ENCODE measurements around the gene ERVV-1.
"Not testable (repeated sequence)": the region's sequence is repeated elsewhere in the genome, so short reads cannot be mapped to it uniquely, and the experiment has no call there.

ERVV-1 gene, protein sequence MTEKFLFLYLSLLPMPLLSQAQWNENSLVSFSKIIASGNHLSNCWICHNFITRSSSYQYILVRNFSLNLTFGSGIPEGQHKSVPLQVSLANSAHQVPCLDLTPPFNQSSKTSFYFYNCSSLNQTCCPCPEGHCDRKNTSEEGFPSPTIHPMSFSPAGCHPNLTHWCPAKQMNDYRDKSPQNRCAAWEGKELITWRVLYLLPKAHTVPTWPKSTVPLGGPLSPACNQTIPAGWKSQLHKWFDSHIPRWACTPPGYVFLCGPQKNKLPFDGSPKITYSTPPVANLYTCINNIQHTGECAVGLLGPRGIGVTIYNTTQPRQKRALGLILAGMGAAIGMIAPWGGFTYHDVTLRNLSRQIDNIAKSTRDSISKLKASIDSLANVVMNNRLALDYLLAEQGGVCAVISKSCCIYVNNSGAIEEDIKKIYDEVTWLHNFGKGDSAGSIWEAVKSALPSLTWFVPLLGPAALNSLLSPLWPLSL

DNA sequence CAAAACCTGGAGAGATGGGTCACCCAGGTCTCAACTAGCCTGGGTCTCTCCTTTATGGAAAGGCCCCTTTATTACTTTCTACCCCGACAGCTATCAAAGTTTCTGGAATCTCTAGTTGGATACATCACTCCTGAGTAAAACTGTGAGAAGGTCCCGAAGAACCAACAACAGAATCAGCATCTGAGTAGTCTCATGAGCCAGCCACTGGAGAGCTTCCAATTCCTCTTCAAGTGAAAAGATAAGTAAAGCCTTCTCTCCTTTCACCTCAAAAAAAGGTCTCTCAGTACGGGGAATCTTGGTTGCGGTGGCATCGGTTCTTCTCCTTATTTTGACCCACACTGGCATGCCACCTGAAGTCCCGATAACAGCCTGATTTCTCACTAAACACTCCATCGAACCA, at the start of gene ERVV-1:
TSS of gene ERVV-1 (plus strand) at position 301 of the 400 bp plus-strand sequence. CDS start 170 bp downstream, outside the sequence.
- no peak for DNase-seq
- TF ChIP-seq GATA1 (IDR thresholded peaks at IDR 0.05; ENCODE audit: low read depth, low read length) (no peak), POLR2A (IDR thresholded peaks at IDR 0.05; ENCODE audit: low read length) (no peak)

DNA sequence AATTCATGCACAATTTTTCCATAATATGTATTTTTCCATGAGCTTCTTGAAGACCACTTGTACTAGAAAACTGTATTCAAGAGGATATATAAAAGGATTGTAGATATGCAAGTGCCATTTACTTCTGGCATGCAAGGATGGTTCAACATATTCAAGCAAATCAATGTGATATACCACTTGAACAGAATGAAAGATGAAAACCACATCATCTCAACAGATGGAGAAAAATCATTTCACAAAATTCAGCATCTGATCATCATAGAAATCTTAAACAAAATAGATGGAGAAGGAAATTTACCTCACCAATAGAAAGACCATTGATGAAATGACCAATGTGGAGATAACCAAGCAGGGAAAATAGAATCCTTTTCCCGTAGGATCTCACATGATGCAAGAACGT, 45.9 kb upstream of the ERVV-1 start:
- TF ChIP-seq GATA1 (IDR thresholded peaks at IDR 0.05; ENCODE audit: low read depth, low read length): no peak
- TF ChIP-seq POLR2A (IDR thresholded peaks at IDR 0.05; ENCODE audit: low read length): no peak
- DNase-seq: no peak

DNA sequence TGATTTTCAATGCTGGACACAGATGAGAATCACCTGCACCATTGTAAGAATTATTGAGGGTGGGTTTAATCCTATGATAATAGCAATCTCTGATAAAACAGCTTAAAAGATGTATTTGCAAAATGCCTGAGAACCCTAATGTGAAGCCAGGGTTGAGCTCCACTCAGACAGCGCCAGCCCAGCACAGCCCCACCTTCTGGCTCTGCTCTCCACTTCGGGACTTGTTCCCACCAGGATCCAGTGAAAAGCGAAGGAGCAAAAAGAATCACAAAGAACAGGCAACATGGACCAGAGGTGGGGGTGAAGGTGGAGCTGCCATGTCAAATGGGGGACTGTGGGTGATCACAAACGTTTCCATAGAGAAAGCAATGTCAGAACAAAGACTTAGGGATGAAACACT, 32.4 kb upstream of the ERVV-1 start:
- no peak for DNase-seq
- TF ChIP-seq POLR2A (IDR thresholded peaks at IDR 0.05; ENCODE audit: low read length) (no peak), GATA1 (IDR thresholded peaks at IDR 0.05; ENCODE audit: low read depth, low read length) (no peak)

DNA sequence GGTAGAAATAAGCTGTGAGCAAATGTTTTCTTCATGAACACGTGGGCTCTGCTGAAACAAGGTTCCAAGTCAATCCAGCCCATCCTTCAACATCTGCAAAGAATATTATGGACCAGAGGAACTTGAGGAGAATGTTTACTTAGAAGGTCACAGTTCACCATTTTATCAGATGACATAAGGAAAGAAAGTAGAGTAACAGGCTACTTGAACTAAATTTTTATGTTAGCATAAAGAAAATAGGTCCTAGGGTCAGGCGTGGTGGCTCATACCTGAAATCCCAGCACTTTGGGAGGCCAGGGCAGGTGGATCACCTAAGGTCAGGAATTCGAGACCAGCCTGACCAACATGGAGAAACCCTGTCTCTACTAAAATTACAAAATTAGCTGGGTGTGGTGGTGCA, 30.6 kb upstream of the ERVV-1 start:
- not testable (repeated sequence) for DNase-seq

DNA sequence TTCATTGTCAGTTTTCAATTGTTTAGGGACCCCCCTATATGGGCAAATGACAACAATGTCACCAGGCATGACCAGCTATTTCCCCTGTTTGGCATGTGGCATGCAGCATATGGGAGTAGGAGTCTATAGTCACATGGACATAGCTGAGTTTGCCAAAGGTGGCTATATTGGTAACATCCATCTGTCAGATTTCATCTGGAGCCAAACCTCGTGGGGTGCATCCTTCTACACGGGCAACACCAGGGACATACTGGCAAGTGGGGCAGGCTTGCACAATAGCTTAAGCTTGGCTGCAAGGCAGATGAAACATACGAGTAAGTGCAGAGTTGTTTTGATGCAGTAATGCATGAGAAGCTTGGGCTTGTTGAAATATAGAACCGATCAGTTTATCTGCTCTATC, 26.5 kb upstream of the ERVV-1 start:
- TF ChIP-seq GATA1 (IDR thresholded peaks at IDR 0.05; ENCODE audit: low read depth, low read length) (no peak), POLR2A (IDR thresholded peaks at IDR 0.05; ENCODE audit: low read length) (no peak)
- DNase-seq: no peak

DNA sequence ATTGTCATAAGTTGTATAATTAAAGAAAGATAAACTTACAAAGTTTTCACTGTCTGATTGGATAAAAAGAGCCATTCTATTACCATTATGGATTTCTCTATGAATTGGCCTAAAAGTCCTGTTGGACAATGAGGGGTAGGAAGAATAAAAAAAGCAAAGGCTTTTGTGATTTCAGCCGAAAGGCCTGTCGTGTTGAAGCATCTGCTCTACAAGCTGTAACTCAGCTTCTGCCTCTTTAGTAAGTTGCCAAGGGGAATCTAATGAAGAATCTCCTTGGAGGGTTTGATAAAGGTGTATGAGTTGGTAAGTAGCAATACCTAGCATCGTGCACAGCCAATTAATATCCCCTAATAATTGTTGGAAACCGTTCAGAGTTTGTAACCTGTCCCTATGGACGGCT, 25.2 kb upstream of the ERVV-1 start:
- DNase-seq: no peak

DNA sequence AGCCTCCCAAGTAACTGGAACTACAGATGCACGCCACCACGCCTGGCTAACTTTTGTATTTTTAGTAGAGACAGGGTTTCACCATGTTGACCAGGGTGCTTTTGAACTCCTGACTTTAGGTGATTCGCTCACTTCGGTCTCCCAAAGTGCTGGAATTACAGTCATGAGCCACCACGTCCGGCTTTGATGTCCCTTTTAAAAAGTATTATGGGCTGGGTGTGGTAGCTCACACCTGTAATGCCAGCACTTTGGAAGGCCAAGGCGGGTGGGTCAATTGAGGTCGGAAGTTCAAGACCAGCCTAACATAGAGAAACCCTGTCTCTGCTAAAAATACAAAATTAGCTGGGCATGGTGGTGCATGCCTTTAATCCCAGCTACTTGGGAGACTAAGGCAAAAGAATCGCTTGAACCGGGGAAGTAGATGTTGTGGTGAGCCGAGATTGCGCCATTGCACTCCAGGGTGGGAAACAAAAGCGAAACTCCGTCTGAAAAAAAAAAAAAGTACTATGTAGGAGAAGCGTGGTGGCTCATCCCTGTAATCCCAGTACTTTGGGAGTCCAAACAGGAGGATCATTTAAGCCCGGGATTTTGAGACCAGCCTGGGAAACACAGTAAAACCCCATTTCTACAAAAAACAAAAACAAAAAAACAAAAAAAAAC, 22.8 kb upstream of the ERVV-1 start:
- DNase-seq: no peak
- TF ChIP-seq POLR2A (IDR thresholded peaks at IDR 0.05; ENCODE audit: low read length): no peak
- no peak for TF ChIP-seq GATA1 (IDR thresholded peaks at IDR 0.05; ENCODE audit: low read depth, low read length)

More for the DNA sequence above, 25.2 kb upstream of the ERVV-1 start:
- no peak for TF ChIP-seq GATA1 (IDR thresholded peaks at IDR 0.05; ENCODE audit: low read depth, low read length)
- TF ChIP-seq POLR2A (IDR thresholded peaks at IDR 0.05; ENCODE audit: low read length): no peak

DNA sequence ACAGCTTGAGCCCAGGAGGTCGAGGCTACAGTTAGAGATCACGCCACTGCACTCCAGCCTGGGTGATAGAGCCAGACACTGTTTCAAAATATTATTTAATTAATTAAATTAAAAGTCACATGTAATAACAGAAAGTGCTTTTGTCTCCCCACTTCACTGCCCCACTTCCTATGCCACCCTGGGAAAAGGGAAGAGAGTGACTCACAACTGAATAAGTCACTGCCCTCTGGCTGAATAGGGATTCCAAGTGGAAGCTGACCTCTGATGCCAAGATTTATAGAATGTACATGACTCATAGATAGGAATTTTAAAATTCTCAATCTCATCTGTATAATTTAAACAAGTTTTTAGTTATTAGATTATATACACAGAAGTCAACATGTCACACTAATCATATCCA, 22.2 kb upstream of the ERVV-1 start:
- TF ChIP-seq POLR2A (IDR thresholded peaks at IDR 0.05; ENCODE audit: low read length) (no peak), GATA1 (IDR thresholded peaks at IDR 0.05; ENCODE audit: low read depth, low read length) (no peak)
- DNase-seq: no peak

DNA sequence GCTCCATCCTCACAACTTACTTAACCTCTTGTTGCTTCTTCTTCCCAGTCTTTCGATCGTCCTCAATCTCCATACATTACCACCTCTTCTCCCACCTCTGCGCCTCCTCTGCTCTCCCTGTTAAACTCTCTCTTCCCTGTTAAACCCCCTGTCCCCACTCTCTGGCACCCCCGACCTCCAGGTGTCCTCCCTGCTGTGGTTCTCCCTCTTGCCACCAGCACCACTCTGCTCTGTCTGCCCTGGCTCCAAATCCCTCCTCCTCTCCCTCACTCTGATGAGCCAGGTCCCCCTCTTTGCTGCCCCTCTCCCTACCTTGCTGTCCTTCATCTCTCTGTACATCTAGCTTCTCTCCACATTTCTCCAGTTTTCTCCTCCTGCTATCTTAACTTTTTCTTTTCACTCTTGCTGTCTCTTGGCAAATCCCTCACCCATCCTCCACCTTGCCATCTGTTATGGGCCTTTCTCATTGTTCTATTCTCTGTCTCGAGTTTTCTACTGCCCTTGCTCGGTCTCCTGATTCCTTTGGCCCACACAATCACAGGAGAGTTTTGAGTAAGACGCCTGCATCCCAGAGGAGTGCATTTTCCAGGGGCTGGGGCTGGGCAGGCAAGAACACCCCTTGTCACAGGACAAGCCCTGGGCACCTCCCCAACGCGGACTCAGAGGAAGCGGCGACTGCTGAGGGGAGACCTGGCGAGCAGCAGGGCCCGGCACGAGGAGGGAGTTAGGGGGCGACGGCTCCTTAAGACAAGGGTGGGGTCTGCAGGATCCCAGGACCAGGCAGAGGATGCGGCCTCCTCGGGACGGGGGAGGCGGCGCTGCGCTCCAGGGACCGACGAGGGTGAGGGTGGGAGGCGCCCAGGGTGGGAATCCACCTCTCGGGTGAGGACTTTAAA, 21.4 kb upstream of the ERVV-1 start:
- TF ChIP-seq POLR2A (IDR thresholded peaks at IDR 0.05; ENCODE audit: low read length): no peak
- no peak for TF ChIP-seq GATA1 (IDR thresholded peaks at IDR 0.05; ENCODE audit: low read depth, low read length)
- no peak for DNase-seq

DNA sequence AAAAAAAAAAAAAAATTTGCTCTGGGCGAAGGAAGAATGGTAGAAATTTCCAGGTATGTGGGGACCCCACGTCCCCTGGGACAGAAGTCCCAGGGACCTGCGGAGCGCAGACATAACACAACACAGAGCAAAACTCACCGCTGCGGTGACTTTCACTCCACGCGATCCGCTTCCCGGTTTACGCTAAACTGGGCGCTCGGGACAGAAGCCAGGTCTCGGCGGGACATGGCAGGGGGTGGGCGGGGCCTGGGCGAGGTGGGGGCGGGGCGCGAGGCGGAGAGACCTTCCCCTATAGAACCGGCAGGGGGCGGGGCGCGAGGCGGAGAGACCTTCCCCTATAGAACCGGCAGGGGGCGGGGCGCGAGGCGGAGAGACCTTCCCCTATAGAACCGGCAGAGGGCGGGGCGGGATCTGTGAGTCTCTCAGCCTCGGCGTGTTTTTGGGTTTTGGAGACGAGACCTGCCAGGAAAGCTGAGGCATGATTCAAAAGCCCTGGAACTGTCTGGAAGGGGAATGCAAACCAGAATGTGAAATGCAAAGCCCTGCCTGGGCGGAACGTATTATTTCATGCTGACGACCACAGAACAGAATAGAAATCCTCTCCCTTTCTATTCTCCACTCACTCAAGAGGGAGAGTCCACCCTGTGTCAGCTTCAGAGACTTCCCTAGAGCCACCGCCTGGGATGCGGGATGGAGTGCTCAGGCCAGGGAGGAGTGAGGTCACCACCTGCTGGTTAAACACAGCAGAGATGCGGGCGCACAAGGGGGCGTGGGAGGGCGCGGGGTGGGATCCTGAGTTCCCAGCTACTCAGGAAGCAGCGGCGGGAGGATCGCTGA, 20.2 kb upstream of the ERVV-1 start:
- no peak for TF ChIP-seq GATA1 (IDR thresholded peaks at IDR 0.05; ENCODE audit: low read depth, low read length)
- TF ChIP-seq POLR2A (IDR thresholded peaks at IDR 0.05; ENCODE audit: low read length): no peak
- DNase-seq: peak; percentile 82 to 84

DNA sequence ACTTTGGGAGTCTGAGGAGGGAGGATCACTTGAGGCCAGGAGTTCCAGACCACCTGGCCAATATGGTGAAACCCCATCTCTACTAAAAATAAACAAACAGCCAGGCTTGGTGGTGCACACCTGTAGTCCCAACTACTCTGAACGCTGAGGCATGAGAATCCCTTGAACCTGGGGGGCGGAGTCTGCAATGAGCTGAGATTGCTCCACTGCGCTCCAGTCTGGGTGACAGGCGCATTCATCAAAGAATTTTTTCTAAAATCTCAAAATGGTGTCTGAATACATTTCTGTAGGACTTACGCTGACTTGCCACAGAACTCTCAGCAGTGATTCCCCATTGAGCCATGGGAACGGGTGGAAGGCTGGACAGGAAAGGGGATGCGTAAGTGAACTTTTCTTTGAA, 18.0 kb upstream of the ERVV-1 start:
- no peak for DNase-seq
- no peak for TF ChIP-seq GATA1 (IDR thresholded peaks at IDR 0.05; ENCODE audit: low read depth, low read length)
- no peak for TF ChIP-seq POLR2A (IDR thresholded peaks at IDR 0.05; ENCODE audit: low read length)

DNA sequence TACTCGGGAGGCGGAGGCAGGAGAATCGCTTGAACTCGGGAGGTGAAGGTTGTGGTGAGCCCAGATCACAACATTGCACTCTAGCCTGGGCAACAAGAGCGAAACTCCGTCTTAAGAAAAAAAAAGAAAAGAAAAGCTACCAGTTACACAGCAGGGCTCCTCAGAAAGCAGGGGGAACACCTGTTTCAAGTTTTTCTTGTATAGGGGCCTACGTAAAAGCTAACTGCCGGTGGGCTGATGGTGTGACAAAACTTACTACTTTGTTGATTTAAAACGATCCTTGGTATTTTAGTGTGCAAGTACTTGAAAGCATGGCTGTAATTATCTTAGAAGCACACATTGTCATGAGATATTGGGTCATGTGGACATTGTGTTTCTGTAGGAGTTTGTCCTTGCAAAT, 15.7 kb upstream of the ERVV-1 start:
- DNase-seq: no peak
- TF ChIP-seq GATA1 (IDR thresholded peaks at IDR 0.05; ENCODE audit: low read depth, low read length) (no peak), POLR2A (IDR thresholded peaks at IDR 0.05; ENCODE audit: low read length) (no peak)

DNA sequence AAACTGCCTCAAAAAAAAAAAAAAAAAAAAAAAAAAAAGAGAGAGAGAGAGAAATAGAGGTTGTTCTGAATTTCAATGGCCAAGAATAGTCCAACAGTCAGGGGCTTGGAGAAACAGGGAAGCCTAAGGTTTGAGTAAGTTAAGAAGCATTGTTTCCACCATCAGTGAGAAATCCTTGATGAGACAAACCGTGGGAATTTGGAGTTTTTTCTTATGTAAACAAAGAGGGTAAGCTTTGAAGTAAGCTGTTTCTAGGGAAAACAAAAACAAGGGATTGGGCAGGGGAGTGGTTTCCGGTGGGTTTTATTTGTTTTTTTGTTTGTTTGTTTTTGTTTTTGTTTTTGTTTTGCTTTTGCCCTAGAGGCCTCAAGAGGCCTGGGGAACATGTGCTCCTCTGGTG, 11.2 kb upstream of the ERVV-1 start:
- DNase-seq: no peak
- TF ChIP-seq POLR2A (IDR thresholded peaks at IDR 0.05; ENCODE audit: low read length) (no peak), GATA1 (IDR thresholded peaks at IDR 0.05; ENCODE audit: low read depth, low read length) (no peak)
